CD4-positive, alpha-beta T cell treated with Interleukin-4 for 1 hour (primary cell): ENCODE measurements around the gene ALDH18A1.
A peak's percentile ranks its signal among the peaks of the same experiment; 100 is the strongest.
"Not testable (repeated sequence)": the region's sequence is repeated elsewhere in the genome, so short reads cannot be mapped to it uniquely, and the experiment has no call there.

Source experiments
- DNase-seq, 2 donors: peaks; one replicate each; pipeline ENCODE4 v3.0.0-alpha.2; 2020 to 2022

Gene ALDH18A1

DNA sequence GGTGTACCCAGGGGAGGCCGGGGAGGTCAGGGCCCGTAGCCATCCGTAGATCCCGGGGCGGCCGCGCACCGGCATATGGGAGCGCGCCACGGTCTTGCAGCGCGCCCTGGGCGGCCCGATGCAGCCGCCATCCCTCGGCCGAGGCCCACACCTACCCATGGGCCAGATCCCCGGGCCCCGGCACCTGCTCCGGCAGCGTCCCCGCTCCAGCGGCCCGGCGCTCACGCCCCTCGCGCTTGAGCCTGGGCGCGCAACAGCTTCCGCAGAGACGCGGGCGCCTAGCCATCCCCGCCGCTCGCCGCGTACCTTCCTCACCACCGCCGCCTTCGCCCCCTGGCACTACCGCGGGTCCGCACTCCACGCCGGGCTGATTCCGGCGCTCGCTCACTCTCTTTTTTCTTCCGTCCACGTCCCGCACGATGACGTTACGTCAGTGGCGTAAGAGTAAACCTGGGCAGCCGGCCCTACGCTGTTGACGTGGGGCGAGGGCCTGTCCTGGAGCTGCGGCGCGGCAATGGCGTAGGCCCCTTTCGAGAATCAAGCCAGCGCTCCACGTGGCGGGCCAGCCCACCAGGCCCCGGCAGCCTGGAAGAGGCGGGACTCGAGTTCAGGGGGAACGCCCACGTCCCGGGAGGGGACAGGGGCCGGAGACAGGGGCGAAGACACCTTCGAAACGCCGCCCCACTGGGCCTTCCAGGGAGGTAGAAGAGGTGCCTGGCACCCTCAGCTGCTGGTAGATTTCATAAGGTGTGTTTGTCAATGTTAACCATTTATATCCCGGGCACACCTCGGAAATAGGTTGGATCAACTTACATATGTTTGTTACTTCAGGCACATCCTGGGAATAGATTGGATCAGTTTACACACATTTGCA is at the start of gene ALDH18A1:
TSS of gene ALDH18A1 (minus strand) at position 421 of the 874 bp plus-strand sequence. CDS start 3,334 bp downstream, outside the sequence.
- peak; percentile 92 to 94 for DNase-seq

DNA sequence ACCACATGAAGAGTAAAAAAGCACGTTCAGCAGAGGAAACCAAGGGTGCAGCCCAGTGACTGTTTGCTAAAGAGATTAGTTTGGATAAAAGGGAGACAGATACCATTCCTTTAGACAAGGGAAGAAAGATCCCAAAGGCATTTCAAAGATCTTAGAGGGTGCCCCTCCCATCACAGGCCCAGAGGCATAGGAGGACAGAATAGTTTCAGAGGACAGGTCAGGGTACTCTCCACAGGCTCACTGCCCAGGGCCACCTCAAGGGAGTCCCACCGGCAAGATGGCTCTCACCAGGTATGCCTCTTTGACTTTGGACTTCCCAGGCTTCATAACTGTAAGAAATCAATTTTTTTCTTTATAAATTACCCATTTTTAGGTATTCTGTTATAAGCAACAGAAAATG is 41.9 kb upstream of the ALDH18A1 start:
- DNase-seq: no peak

DNA sequence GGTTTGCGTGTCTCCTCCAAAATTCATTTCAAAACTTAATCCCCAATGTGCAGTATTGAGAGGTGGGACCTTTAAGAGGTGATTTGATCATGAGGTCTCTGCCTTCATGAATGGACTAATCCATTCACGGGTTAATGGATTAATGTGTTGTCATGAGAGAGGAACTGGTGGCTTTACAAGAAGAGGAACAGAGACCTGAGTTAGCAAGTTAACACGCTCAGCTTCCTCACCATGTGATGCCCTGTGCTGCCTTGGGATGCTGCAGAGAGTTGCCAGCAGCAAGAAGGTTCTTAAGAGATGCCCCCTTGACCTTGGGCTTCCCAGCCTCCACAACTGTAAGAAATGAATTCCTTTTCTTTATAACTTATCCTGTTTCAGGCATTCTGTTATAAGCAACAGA is 40.9 kb upstream of the ALDH18A1 start:
- DNase-seq: peak; percentile 14 to 57

DNA sequence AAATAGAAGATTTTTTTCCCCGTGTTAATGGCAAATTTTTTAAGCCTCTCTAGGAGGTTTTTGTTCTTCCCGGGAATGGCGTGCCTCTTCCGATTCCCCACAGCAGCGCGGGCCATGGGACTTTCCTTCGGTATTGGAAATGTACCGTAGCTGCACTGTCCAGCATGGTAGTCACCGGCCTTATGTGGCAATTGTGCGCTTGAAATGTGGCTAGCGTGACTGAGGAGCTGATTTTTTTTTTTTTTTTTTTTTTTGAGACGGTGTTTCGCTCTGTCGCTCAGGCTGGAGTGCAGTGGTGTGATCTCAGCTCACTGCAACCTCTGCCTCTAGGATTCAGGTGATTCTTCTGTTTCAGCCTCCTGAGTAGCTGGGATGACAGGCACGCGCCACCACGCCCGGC is 38.2 kb upstream of the ALDH18A1 start:
- DNase-seq: no peak

DNA sequence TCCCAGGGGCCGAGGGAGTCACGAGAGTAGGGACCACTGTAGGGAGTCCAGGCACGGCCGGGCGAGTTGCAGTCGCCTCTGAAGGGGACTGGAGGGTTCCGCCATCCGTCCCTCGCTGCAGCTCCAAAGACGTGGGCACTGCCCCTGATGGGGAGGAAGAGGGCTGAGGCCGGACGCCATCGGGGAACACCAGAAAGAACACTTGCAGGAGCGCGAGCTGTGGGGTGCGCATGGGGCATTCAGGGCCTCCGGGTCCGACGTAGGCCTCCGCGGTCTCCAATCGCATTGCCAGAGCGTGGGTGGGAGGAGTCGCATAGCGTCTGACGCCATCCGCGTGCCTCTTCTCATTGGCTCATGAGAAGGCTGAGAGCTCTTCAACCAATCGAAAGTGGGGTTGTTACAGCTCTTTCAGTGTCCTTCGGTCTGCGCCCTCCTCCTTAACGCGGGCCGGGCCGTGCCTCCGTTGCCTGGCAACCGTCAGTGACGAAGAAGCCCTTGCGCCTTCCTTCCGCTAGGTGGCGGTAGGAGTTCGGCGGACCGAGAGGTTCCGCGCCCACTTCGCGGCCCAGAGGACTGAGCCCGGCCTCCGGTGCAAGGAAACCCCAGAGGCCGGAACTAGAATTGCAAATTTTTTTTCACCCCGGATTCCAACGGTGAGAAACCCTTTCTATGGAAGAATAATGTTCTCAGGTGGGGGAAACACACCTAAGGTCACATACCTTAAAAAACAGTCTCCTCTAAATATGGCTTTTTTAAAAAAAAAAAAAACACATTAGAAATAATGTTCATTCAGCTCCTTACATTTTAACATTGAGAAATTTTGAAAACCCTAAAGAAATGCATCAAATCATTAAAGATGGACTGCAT is 37.4 kb upstream of the ALDH18A1 start, which contains the start of gene TCTN3:
TSS of gene TCTN3 (minus strand) at position 260 of the 867 bp plus-strand sequence. CDS start at position 232, 28 bp downstream.
- peak; percentile 99 for DNase-seq

DNA sequence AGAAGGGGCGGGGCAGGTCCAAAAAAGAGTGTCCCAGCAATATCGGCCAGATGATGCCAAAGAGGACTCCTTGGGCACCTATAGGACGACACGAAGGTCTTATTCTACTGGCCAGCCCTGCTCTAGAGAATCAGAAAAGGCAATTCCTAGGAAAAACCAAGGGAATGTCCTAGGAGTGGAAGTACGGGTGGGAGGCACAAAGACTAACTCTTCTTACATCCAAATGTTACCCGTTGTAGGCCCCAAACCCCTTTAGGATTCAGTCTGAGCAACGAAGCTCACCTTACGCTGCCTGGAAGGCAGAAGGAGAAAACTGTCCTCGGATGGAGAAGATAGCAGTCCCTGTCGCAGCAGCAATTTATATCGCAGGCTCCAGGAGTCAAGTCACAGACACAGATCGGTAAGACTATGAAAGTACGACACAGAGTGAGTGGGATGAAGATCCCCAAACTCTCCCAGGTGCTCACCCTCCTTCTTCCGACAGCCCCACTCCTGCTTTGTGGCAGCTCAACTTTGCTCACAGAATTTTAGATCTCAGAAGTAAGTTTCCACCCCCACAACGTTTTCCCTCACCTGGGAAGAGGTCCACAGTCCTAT is 36.7 kb upstream of the ALDH18A1 start:
- DNase-seq: no peak

DNA sequence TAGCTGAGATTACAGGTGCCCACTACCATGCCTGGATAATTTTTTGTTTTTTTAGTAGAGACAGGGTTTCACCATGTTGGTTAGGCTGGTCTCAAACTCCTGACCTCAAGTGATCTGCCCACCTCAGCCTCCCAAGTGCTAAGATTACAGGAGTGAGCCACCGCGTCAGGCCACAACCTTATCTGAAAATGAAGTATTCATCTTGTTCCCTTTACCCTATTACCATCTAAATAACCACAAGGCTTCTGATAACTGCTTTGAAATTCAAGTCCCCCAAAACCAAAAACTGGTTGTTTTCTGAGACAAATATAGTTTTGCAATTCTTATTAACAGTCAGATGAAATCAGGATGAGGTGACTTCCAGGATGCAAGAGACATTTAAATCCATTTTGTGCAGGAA is 34.8 kb upstream of the ALDH18A1 start:
- no peak for DNase-seq

DNA sequence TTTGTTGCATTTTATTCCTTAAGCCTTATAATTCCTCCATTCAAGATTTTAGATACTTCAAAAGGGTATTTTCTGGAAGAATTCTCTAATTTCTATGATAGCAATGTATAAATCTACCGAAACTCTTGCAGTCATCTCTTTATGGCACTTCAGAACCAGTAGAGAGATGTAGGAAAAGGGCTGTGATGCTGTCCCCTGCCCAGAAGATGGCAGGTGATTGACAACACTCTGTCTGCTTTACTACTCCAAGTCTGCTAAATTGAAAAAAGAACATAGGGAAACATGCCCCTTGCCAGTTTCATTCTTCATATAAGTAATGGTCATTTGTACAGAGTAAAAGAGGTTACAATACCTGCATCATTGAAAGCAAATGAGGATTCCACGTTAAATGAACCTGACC is 32.1 kb upstream of the ALDH18A1 start:
- DNase-seq: no peak

DNA sequence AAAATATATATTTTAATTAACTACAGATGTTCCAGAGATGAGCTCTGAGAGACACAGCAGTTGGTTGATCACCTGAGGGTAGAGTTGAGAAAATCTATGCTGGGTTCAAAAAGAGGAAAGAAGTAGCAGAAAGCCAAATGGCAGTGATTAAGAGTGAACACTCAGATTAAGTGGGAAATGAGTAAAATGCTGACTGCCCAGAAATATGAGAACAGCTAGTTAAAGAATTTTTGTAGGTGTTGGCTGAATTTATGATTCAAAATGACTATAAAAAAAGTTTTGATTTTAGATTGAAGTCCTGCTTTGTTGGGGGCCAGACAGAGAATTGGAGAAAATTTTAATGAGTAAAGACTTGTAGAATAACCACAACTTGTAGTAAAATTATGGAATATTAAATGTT is 27.5 kb upstream of the ALDH18A1 start:
- DNase-seq: no peak

DNA sequence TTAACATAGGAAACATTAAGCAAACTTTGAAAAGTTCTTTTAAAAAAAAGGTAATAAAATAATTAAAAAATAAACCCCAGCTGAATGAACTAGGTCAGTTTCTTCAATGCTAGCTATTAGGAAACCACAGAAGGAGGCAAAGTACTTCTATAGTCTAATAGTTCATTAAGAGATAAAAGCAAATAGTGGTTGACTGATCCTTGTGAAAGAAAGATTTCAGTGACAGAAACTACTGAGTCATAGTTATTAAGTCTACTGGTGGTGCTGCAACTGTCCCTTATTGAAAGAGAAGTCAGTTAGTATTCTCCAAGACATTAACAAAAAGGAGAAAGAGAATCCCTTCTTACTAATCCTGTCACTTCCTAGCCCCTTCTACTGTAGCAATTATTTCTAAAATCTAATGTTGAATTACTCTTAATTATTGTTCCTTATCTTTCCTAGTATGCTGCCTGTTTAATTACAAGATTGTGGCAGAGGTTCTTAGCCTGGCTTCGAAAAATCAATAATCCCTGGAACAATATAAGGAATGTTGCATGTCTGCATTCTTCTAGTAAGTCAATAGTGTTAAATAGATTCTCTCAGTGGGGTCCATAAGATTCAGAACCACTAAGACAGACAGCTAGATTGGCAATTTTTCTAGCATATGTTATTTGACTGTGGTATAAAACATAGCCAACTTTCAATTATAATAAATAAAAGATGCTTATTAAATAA is 19.0 kb upstream of the ALDH18A1 start:
- DNase-seq: no peak

DNA sequence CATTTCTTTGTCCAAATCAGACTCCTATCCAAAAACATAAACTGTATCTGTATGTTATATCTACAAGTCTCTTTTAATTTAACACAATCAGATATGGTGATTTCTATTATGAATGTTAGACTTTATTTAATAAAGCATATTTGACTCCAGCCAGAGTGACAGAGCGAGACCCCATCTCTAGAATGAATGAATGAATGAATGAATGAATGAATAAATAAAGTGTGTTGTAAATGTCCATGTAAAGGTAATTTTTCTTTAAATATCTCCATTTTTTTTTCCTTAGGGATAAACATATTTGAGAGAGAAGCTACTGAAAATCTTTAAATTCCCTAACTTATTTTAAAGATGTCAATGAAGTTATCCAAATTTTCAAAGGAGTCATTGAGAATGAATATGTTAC is 18.1 kb upstream of the ALDH18A1 start:
- DNase-seq: no peak

DNA sequence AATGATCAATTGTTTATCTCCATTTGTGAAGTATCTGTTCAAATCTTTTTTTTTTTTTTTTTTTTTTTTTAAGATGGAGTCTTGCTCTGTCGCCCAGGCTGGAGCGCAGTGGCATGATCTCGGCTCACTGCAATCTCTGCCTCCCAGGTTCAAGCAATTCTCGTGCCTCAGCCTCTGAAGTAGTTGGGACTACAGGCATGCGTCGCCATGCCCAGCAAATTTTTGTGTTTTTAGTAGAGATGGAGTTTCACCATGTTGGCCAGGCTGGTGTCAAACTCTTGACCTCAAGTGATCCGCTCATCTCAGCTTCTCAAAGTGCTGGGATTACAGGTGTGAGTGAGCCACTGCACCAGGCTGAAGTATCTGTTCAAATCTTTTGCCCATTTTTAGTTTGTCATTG is 16.1 kb upstream of the ALDH18A1 start:
- DNase-seq: not testable (repeated sequence)

DNA sequence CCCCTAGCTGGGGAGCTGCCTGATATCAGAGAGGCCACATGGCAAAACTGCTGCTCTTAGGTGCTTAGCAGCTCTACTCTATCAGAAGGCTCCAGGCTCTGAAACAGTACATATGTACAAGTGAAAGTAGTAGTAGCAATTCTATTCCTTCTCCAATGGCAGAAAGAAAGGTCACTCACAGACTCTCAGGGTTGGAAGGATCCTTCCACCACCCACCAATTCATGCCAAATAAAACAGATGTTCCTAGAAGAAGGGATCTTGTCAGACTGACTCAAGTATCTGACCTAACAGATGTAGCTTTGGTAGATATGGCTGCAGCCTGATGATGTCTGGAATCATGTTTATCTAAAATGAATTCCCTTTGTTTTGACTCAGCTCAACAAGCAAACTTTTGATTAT is 8.0 kb upstream of the ALDH18A1 start:
- DNase-seq: no peak

DNA sequence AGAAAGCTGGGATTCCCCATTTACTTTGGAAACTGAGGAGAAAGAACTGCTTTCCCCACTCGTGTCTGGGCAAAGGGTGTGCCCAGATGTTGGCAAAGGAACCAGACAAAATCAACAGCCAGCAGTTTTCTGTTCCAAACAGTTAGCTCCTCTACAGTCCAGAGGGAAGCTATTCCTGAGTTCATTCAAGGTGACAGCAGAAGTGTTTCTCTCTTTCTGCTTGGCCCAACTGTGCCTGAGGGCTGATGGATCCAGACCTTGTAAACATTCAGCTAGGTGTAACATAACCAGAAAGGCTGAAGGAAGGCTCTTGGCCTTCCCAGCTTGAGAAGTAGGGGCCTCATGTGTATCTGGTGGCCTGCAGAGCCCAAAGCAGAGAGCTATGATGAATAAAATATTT is 7.0 kb upstream of the ALDH18A1 start:
- no peak for DNase-seq

DNA sequence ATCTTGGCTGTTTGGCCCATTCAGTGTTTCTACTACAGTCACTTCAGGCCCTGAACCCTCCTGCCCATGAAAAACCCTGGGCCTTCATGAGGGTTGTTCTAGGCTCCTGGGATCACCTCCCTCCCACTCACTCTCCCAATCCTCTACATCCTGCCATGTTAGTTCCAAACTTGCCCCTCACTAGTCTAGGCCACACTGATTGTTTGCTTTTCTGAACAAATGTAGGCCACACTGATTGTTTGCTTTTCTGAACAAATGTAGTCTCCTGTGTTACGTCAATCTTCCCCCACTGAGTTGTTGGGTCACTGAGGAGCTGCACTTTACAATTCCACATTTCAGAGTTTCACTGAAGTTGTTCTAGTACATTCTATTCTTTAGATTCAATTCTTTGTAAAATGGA is 5.3 kb upstream of the ALDH18A1 start:
- DNase-seq: no peak

DNA sequence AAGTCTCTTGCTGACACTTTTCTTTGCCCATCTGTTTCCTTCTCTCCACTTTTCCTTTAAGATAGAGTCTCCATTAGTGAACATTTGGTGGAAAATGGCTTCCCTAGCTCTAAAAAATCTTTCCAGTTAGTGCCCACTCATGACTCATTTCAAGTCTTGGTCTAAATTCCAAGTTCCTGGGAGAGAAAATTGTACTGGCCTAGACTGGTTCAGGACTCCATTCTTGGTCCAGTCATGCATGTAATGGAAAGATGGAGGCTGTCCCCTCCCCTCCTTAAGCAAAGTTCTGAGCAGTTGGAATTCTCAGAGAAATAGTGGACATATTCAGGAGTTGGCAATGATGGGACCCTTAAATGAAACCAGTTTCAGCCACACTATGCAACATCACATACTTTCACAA is 3.8 kb upstream of the ALDH18A1 start:
- DNase-seq: no peak

DNA sequence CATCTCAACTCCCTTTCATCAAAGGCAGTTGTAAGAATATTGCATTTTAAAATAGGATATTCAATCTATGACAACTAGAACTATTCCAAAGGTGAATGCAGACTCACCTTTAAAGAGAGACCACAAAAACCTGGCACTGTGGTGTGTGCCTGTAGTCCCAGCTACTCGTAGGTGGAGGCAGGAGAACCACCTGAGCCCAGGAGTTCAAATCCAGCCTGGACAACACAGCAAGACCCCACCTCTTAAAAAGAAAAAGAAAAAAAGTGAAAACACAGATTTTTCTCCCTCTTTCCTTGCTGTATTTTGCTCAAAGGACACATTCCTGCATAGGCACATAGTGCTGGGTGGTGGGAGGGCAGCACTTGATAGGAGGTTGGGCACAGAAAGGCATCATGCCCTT is 739 bp upstream of the ALDH18A1 start:
- DNase-seq: no peak

DNA sequence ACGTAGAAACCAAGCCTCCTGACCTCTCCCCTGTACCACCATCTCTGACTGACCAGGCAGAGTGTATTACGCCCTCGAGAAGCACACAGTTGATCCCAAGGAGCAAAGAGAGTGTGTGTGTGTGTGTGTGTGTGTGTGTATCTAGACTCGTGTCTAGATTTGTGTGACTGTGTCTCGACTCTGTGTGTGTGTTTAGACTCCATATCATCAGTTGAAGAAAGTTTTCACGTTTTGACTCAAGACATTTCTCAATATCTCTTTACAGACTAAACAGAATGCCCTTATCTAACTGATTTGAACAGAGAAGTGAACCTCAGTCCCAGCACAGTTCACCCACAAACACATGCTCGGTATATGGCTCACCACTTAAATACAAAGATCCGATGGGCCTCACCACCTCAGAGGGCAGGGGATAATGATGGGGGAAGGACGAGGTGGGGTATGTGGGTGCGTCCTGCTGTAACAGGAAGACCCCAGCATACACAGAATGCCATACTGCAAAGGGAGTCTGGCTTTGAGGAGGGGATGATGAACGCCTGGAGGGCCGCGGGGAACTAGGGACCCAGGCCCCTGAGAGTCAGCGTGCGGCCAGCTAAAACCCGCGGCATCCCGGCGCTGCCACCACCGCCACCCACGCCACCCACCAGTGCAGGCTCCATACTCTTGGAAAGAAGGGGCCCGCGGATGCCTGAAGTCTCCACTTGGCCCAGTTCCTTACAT is 780 bp downstream of the ALDH18A1 start:
- peak in 1 of 2 donors; percentile 20 for DNase-seq

DNA sequence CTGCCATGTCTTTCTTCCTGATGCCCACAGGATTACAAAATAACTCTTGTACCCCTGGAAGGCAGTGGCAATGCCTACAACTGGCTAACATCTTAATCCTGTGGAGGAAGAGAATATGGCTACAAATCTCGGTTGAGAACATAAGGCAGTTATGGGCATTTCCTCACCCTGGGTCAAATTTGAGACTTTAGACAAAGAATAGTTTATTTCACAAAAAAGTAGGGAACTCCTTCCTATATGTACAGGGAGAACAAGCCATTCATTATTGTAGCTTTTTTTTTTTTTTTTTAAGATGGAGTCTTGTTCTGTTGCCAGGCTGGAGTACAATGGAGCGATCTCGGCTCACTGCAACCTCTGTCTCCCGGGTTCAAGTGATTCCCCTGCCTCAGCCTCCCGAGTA is 2.6 kb downstream of the ALDH18A1 start:
- no peak for DNase-seq

DNA sequence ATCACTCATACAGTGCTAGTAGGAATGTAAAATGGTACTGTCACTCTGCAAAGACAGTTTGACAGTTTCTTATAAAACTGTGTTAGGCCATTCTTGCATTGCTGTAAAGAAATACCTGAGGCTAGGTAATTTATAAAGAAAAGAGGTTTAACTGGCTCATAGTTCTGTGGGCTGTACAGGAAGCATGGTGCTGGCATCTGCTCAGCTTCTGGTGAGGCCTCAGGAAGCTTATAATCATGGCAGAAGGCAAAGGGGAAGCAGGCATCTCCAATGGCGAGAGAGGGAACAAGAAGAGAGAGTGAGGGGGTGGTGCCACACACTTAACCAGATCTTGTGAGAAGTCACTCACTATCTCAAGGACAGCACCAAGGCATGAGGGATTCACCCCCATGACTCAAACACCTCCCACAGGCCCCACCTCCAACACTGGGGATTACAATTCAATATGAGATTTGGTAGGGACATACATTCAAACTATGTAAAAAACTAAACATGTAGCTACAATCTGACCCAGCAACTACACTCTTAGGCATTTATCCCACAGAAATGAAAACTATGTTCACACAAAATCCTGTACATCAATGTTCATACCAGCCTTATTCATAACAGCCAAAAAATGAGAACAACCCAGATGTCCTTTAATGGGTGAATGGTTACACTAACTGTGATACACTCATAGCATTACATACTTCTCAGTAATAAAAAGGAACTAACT is 5.0 kb downstream of the ALDH18A1 start:
- DNase-seq: no peak

DNA sequence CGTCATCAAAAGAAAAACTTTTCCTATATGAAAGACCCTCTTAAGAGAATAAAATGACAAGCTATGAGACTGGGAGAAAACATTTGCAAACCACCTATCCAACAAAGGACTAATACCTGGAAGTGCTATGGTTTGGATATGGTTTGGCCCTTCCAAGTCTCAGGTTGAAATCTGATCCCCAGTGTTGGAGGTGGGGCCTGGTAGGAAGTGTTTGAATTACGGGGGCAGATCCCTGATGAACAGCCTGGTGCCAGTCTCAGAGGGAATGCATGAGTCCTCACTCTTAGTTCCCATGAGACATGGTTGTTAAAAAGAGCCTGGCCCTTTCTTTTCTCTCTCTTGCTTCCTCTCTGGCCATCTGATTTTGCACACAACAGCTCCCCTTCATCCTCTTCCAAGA is 6.3 kb downstream of the ALDH18A1 start:
- no peak for DNase-seq
